HG03066 (cell line): ENCODE measurements around the gene ZNF547.
A peak's percentile ranks its signal among the peaks of the same experiment; 100 is the strongest.
"Not testable (repeated sequence)": the region's sequence is repeated elsewhere in the genome, so short reads cannot be mapped to it uniquely, and the experiment has no call there.

Experiments
- ATAC-seq: cut with Tn5 transposase; IDR thresholded peaks from one replicate; pipeline ENCODE4 v1.9.1; 2021; ENCODE audit warnings: low read depth; ENCODE audit not compliant: unreplicated experiment

ZNF547 gene

DNA sequence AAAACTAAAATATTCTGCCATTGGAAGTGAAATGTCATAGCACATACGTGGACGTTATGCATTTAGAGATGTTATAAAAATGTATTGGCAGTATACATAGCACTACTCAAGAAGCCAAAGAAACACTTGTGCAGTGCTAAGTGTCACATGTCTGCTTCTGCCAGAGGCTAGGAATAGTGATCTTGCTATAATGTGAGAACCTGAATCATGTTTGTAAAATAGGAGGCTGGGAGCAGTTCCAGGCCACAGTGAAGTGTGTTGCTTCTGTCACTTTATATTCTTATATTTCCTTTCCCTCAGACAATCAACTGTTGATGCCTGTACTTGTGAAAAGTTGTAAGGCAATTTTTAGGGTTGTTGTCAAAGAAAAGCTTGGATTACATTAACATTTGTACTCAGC is 3.4 kb downstream of the ZNF547 start:
- ATAC-seq: no peak

DNA sequence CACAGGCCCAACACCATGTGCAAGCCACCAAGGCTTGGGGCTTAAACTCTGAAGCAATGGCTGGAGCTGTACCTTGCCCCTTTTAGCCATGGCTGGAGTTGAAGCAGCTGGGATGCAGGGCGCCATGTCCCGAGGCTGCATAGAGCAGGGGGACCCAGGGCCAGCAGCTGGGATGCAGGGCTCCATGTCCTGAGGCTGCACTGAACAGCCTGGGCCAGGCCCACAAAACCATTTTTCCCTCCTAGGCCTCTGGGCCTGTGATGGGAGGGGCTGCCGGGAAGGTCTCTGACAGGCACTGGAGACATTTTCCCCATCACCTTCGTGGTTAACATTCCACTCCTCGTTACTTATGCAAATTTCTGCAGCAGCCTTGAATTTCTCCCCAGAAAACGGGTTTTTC is 10.8 kb downstream of the ZNF547 start:
- ATAC-seq: no peak

DNA sequence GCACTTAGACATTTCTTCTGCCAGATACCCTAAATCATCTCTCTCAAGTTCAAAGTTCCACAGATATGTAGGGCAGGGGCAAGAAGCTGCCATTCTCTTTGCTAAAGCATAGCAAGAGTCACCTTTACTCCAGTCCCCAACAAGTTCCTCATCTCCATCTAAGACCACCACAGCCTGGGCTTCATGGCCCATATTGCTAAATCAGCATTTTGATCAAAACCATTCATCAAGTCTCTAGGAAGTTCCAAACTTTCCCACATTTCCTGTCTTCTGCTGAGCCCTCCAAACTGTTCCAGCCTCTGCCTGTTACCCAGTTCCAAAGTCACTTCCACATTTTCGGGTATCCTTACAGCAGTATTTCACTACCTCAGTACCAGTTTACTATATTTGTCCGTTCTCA is 11.3 kb downstream of the ZNF547 start:
- ATAC-seq: not testable (repeated sequence)

DNA sequence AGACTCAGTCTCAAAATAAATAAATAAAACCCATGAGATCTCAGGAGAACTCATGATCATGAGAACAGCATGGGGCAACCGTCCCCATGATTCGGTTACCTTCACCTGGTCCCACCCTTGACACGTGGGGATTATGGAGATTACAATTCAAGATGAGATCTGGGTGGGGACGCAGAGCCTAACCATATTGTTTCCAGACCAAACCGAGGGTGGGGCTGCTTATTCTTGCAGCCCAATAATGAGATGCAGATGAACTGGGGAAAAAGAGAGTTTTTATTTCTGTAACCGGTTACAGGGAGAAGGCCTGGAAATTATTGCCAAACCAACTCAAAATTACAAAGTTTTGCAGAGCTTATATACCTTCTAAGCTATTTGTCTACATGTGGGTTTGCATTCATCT is 12.8 kb downstream of the ZNF547 start:
- no peak for ATAC-seq

DNA sequence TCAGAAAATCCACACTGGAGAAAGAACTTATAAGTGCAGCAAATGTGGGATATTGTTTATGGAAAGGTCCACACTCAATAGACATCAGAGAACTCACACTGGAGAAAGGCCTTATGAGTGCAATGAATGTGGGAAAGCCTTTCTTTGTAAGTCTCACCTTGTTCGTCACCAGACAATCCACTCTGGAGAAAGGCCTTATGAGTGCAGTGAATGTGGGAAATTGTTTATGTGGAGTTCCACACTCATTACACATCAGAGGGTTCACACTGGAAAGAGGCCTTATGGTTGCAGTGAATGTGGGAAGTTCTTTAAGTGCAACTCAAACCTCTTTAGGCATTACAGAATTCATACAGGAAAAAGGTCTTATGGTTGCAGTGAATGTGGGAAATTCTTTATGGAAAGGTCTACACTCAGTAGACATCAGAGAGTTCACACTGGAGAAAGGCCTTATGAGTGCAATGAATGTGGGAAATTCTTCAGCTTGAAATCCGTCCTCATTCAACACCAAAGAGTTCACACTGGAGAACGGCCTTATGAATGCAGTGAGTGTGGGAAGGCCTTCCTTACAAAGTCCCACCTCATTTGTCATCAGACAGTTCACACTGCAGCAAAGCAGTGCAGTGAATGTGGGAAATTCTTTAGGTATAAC is 14.3 kb downstream of the ZNF547 start:
- ATAC-seq: no peak

DNA sequence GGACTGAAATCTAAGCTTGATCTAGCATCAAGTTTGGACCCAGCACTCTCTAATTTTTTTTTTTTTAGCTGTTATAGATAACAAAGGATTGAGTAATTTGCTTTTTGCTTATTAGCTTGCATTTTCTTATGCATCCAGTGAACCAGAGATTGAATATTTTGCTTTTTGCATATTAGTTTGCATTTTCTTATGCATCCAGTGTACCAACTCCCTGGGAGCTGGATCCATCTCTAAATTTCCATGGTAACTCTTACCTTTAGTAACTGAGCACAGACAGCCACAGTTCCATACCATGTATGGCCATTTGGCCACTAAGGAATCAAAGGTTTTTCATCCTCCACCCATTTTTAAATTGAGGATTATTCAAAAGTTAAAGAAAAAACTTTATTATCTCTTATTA is 17.6 kb downstream of the ZNF547 start:
- ATAC-seq: no peak

DNA sequence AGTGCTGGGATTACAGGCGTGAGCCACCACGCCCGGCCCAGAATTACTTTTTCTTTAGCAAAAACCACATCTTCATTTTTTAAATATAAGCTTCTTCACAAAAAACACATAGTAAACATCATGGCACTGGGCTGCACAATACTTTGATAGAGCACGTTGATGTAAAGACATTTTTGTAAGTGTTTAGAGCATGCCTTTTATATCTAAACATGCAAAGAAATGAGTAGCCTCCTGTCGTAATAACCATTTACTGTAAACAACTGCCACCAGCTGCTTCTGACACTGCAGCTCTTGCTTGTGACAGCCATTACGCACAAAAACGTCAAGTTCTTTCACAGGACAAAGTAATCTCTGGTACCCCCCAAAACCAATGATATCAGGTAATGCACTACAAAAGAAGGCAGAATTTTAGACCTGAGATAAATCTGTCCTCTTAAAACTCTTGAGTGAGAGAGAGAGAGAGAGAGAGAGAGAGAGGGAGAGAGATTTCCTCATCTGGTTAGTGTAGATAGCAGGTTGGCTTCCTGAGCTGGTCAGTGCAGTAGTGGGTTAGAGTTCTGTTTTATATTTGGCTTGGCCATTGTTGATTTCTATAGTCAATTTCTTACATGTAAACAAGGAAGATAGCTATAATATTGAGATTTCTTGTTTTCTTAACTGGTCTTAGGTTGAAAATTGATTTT is 19.6 kb downstream of the ZNF547 start:
- ATAC-seq: no peak

DNA sequence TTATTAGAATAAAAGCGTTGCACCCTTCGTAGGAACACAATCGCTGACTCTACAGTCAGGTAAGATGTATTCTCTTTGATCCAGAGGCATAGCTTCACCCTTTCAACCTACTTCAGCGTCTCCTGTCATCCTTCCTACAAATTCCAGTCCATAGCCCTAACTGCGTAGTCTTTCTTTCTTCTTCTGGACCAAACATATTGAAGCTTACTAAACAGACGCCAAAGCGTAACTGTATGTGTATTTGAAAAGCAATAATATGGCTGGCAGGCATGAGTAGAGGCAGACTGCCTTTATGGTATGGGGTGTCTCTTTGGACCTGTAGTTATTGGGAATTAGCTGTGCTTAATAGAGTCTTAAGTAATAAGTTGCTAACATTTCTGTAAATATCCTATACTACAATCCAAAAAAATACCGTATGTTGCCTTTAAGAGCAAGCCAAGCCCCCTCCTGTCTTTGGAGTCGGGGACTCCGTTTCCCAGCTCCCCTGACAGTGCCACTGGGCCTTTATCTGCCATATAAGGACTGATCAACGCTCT is 25.9 kb downstream of the ZNF547 start:
- no peak for ATAC-seq

DNA sequence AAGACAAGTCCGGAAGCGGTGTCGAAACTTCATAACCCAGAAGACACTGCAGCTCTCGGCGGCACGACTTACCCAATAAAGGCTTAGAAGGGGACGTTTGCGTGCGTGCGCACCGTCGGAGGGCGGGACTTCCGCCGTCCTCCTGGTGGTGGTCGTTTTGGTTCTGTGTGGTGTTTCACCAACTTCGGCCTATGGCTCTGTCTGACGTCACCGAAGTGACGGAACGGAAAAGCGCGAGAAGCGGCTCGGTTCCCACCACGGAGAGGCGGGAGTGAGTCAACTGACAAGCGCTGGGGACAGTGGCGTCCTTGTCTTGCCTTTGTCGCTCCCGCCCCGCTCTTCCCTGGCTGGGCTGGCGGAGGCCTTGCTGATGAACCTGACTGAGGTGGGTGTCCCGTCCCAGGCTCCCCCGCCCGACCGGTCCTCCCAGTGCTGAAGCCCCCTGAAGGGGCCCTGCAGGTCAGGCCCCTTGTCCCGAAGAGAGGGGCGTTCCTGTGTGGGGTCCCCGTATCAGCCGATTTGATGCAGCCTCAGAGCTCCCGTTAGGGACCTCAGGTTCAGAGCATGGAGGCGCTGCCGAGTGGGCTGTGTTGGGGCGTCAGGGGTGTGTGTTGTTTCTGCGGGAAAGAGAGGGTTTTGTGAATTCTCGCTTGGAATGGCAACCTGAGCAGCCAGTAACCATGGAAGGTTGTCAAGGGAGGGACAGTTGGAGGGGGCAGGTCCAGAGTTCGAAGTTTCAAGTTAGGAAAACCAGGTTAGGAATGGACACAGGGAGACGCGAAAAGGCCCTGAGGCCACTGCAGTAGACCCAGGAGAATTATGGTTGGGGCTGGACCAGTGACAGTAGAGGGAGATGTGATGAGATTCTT is 26.6 kb downstream of the ZNF547 start, which contains the start of gene ZNF548:
Gene ZNF548, plus strand, starts transcription at position 125 of the 869 bp plus-strand sequence. Its CDS starts 246 bp downstream, at position 371.
- ATAC-seq: peak; percentile 98

DNA sequence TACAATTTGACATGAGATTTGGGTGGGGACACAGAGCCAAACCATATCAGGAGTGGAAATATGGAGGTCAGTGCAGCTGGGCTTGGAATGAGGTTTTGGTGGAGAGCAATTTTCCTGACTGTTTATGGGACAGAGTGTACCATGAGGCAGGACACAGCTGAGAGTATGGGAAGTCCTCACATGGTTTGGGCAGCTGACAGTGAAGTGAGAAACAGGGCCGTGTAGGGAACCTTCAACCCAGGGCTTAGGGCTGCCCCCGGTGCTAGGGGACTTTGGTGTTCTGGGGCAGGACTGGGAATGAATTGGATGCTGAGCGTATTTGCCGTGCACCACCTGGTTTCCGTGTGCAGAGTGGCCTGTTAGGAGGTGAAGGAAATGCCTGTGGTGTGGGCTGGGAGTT is 32.4 kb downstream of the ZNF547 start:
- no peak for ATAC-seq

DNA sequence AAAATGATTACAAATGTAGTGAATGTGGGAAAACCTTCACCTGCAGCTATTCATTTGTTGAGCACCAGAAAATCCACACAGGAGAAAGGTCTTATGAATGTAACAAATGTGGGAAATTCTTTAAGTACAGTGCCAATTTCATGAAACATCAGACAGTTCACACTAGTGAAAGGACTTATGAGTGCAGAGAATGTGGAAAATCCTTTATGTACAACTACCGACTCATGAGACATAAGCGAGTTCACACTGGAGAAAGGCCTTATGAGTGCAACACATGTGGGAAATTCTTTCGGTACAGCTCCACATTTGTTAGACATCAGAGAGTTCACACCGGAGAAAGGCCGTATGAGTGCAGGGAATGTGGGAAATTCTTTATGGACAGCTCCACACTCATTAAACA is 35.5 kb downstream of the ZNF547 start:
- no peak for ATAC-seq

DNA sequence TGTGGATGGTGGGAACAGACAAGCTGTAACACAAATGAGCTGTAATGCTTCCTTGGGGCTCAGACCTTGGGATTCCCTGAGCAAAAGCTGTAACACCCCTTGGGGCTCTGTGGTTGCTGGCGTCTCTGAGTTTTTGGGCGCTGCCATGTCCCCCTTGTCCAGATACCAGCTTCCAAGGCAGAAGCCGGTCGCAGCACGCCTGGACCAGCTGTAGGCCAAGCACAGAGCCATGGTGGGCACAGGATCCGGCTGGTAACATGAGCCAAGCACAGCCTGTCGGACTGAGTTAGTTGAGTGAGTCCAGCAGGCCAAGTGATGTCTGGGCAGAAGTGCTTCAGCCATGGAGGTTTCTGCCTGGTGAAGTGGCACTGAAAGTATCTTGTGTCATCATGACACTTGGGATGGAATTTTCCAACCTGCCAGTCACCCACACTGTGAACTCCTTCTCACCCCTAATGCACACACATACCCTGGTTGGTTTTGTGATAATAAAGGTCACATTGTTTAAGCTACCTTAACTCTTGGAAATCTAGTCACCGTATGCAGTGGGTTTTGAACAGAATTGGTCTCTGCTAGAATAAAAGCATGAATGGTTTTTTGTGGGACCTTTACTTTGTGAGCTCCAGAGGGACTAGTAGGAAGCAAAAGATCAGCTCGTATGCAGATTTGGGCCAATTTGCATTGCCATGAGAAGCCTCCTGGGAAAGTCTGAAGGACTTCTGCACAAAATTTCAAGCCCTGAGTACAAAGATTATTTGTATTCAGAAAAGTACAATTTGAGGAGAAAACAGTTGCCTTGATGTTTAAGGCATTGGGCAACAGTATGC is 40.6 kb downstream of the ZNF547 start:
- ATAC-seq: no peak

DNA sequence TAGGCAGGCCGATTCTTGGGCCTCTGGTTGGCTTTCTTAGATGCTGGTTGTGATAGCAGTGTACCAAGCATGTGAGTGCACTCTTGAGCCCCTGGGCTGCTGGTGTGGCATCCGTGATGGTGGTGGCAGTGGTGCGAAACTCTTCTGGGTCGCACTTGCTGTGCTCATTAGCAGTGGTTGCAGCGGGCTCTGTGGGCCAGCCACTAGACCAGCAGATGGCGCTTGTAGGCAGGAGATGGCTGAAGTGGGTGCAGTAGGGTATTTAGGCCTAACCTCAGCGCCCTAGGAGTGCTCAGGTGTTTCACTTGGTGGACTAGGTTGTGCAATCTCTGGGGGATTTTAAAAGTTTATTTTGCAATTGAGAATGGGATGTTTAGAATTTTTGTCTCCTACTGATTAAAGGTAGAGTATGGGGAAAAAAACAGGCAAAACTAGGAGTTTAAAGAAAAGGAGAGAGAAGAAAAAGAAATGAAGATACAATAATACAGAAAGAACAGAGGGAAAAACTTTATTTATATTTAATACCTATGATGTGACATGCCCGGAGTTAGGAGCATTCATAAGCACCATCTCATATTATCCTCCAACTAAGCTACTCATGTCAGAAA is 43.3 kb downstream of the ZNF547 start:
- no peak for ATAC-seq

DNA sequence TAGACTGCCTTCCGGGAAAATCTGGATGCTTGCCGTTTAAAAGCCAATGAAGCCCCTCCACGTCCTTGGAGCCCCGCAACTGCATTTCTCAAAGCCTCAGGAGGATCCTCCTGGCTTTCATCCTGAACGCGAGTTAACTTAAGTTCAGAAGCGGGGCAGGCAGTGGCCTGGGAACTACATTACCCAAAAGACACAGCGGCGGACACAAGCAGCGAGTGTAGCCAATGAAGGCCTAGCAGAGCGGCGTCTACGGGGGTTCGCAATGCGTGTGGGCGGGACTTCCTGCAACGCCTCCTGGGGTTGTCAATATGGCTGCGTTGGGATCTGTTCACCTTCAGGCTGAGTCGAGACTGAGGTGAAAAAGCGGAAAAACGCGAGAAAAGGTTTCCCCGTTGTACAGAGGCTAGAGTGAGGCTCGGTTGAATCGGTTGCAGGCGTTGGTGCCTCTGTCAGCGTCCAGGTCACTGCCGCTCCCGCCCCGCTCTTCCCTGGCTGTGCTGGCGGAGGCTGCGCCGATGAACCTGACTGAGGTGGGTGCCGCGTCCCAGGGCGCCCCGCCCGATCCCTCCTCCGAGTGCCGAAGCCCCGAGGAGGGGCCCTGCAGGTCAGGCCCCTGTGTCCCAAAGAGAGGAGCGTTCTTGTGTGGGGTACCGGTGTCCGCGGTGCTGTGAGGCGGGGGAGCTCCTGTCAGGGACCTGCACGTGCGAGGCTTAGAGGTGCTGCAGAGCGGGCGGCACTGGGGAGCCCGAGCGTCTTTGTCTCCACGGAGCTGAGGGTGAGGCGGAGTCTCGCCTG is 47.7 kb downstream of the ZNF547 start, which contains the start of gene ZNF17:
Gene ZNF17, plus strand, starts transcription at position 285 of the 795 bp plus-strand sequence. CDS start 2,455 bp downstream, outside the sequence.
- ATAC-seq: peak; percentile 99

DNA sequence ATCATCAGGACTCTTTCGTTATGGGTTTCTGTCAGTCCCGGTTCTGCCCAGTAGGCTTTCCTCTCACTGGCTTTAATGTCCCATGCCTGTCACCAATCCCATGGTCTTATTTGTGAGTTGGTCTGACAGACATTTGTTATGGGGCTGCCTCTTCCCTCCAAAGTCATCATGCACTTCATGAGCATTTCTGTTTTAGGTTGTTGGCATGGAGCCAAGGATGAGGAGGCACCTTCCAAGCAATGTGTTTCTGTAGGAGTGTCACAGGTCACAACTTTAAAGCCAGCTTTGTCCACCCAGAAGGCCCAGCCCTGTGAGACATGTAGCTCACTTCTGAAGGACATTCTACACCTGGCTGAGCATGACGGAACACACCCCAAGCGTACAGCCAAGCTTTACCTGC is 56.1 kb downstream of the ZNF547 start:
- ATAC-seq: no peak

DNA sequence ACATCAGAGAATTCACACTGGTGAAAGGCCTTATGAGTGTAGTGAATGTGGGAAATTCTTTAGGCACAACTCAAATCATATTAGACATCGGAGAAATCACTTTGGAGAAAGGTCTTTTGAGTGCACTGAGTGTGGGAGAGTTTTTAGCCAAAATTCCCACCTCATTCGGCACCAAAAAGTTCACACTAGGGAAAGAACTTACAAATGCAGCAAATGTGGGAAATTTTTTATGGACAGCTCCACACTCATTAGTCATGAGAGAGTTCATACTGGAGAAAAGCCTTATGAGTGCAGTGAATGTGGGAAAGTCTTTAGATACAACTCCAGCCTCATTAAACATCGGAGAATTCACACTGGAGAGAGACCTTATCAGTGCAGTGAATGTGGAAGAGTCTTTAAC is 57.7 kb downstream of the ZNF547 start:
- no peak for ATAC-seq
